Measurements from ENCODE around the gene PERCC1.

The PERCC1 gene

DNA sequence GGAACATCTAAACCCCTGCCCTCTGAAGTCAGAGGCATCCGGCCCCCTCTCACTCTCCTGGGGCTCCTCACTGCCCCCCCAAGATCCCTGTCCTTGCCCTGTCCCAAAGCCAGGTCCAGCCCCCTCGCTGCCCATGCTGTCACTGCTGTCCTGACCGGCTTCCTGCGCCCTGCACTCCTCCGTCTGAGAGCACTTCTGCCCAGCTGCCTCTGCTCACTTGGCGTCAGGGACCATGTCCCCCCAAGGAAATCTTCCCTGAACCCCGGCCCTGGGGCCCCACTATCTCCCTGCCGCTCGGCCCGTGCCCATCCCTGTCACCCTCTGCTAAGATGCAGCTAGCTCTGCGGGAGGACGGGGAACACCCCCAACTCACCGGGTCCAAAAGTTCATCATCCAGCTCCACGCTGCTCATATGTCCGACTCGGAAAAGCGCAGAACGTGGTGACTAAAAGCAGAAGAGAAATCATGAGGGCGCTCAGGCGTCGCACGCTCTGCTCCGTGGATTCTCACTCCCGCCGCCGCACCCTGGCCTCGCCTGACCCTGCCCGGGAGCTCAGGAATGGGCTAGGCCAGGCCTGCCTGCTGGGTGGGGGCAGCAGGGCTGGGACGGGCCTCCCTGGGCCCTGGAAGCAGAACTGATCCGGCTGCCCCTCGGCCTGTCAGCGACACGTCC, 34.2 kb downstream of the PERCC1 start:
- no peak overlapping the region for H2AFZ ChIP-seq (ENCODE audit: low read depth, low read length, severe bottlenecking)
- no peak for TF ChIP-seq EZH2phosphoT487 (conservative IDR thresholded peaks at IDR 0.05; ENCODE audit: low read length)
- no peak overlapping the region for H3K27ac ChIP-seq (ENCODE audit: low read depth, low read length)
- H4K20me1 ChIP-seq (ENCODE audit: low read depth, low read length) = no peaks in the 10 kb centered on the region
- H3K36me3 ChIP-seq (ENCODE audit: low read length) = no peaks in the 10 kb centered on the region
- no peaks in the 10 kb centered on the region for H3F3A ChIP-seq (ENCODE audit: insufficient read depth)
- no peak overlapping the region for H3K4me2 ChIP-seq (ENCODE audit: low read depth, low read length, poor library complexity, severe bottlenecking)
- no peaks in the 10 kb centered on the region for H3K27me3 ChIP-seq (ENCODE audit: low read length)
- no peaks in the 10 kb centered on the region for H3K9me3 ChIP-seq (ENCODE audit: insufficient read depth, low read length)
- H3K9ac ChIP-seq (ENCODE audit: low read length) = no peak overlapping the region
- H3K9me2 ChIP-seq (replicated peaks; ENCODE audit: insufficient read depth, low read length) = no peaks in the 10 kb centered on the region
- peaks cover 15% of the 10 kb centered on the region; the same call in 1 of the 2 replicates for H3K79me2 ChIP-seq (ENCODE audit: insufficient read depth, low read length)
- H3K4me3 ChIP-seq (ENCODE audit: insufficient read depth, low read length, poor library complexity, severe bottlenecking) = no peak overlapping the region

DNA sequence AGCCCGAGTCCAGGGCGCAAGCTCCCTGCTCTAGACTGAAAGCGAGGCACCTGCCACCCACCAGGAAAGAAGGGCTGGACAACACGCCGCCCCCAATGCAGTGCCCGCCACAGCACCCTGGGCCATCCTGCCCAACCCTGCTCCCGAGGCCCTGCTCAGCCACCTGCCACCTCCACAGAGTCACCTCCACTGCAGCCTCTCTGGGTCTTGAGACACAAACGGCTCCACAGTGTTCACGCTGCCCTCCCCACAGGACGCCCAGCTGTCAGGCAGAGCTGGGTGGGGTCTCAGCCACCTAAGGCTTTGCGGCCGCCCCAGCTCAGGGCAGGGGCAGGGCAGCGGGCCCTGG, 34.7 kb downstream of the PERCC1 start:
- Histone ChIP-seq H3K27ac (ENCODE audit: low read depth, low read length) (no peak overlapping the region), H3K79me2 (ENCODE audit: insufficient read depth, low read length) (peaks cover 19% of the 10 kb centered on the region; the same call in 1 of the 2 replicates), H3K9me3 (ENCODE audit: insufficient read depth, low read length) (no peaks in the 10 kb centered on the region), H3K4me3 (ENCODE audit: insufficient read depth, low read length, poor library complexity, severe bottlenecking) (no peak overlapping the region), H3K36me3 (ENCODE audit: low read length) (no peaks in the 10 kb centered on the region), H4K20me1 (ENCODE audit: low read depth, low read length) (no peaks in the 10 kb centered on the region), H3K4me2 (ENCODE audit: low read depth, low read length, poor library complexity, severe bottlenecking) (no peak overlapping the region), H2AFZ (ENCODE audit: low read depth, low read length, severe bottlenecking) (no peak overlapping the region), H3F3A (ENCODE audit: insufficient read depth) (no peaks in the 10 kb centered on the region), H3K9ac (ENCODE audit: low read length) (no peak overlapping the region), H3K9me2 (replicated peaks; ENCODE audit: insufficient read depth, low read length) (no peaks in the 10 kb centered on the region), H3K27me3 (ENCODE audit: low read length) (no peaks in the 10 kb centered on the region)
- no peak for TF ChIP-seq EZH2phosphoT487 (conservative IDR thresholded peaks at IDR 0.05; ENCODE audit: low read length)
- TF ChIP-seq, protein P1, sequence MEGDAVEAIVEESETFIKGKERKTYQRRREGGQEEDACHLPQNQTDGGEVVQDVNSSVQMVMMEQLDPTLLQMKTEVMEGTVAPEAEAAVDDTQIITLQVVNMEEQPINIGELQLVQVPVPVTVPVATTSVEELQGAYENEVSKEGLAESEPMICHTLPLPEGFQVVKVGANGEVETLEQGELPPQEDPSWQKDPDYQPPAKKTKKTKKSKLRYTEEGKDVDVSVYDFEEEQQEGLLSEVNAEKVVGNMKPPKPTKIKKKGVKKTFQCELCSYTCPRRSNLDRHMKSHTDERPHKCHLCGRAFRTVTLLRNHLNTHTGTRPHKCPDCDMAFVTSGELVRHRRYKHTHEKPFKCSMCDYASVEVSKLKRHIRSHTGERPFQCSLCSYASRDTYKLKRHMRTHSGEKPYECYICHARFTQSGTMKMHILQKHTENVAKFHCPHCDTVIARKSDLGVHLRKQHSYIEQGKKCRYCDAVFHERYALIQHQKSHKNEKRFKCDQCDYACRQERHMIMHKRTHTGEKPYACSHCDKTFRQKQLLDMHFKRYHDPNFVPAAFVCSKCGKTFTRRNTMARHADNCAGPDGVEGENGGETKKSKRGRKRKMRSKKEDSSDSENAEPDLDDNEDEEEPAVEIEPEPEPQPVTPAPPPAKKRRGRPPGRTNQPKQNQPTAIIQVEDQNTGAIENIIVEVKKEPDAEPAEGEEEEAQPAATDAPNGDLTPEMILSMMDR (IDR thresholded peaks at IDR 0.05; ENCODE audit: insufficient read depth, low read length, poor library complexity, severe bottlenecking) = no peak

DNA sequence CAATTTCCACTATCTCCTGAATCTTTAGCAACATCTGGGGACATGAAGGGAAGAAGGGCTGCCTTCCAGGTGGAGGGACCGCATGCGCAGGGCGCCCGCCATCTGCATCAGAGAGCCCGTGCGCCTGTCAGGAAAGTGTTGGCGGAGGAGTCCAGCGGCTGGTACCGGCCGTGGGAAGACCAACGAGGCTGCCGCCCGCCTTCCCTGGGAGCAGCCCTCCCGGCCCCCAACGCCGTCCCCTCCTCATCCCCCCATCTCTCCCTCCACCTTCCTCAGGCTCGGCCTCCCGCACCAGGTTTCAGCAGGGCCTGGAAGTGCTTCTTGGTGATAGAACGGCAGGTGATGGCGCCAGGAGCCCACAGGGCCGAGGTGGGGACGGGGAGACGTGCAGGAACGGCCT, 35.2 kb downstream of the PERCC1 start:
- H3K9me2 ChIP-seq (replicated peaks; ENCODE audit: insufficient read depth, low read length) = no peaks in the 10 kb centered on the region
- peaks cover 19% of the 10 kb centered on the region; the same call in 1 of the 2 replicates for H3K79me2 ChIP-seq (ENCODE audit: insufficient read depth, low read length)
- no peak overlapping the region for H3K27ac ChIP-seq (ENCODE audit: low read depth, low read length)
- no peaks in the 10 kb centered on the region for H3K36me3 ChIP-seq (ENCODE audit: low read length)
- H3K9me3 ChIP-seq (ENCODE audit: insufficient read depth, low read length) = no peaks in the 10 kb centered on the region
- no peaks in the 10 kb centered on the region for H3K27me3 ChIP-seq (ENCODE audit: low read length)
- no peak overlapping the region for H3K4me3 ChIP-seq (ENCODE audit: insufficient read depth, low read length, poor library complexity, severe bottlenecking)
- no peak overlapping the region for H2AFZ ChIP-seq (ENCODE audit: low read depth, low read length, severe bottlenecking)
- H4K20me1 ChIP-seq (ENCODE audit: low read depth, low read length) = no peaks in the 10 kb centered on the region
- H3F3A ChIP-seq (ENCODE audit: insufficient read depth) = no peaks in the 10 kb centered on the region
- no peak for TF ChIP-seq EZH2phosphoT487 (conservative IDR thresholded peaks at IDR 0.05; ENCODE audit: low read length)
- TF ChIP-seq, protein P1 (IDR thresholded peaks at IDR 0.05; ENCODE audit: insufficient read depth, low read length, poor library complexity, severe bottlenecking) = no peak
- no peak overlapping the region for H3K4me2 ChIP-seq (ENCODE audit: low read depth, low read length, poor library complexity, severe bottlenecking)
- no peak overlapping the region for H3K9ac ChIP-seq (ENCODE audit: low read length)

DNA sequence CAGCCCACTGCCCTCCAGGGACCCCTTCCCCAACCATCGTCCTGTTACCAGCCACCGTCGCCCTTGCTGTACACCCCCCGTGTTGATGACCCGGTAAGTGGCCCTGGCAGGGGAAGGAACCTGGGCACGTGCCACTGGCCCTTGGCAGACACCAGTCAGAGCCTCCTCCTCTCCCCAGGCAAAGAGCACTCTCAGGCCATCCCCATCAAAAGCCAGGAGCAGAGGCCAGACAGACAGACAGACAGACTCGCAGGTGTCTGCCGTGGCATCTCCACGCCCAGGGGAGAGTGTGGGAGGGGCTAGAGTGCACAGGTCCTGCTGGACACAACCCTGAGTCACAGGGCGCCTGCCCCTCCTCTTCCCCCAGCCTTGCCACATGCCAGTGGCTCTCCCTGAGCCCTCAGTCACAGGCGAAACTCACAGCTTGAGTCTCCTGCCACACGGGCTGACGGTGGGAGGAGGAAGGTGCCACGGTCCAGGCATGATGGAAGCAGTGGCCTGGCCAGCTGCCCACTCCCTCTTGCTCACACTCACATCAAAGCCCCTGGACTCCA, 36.2 kb downstream of the PERCC1 start:
- Histone ChIP-seq H2AFZ (ENCODE audit: low read depth, low read length, severe bottlenecking) (no peak overlapping the region), H3K4me2 (ENCODE audit: low read depth, low read length, poor library complexity, severe bottlenecking) (no peak overlapping the region), H3K79me2 (ENCODE audit: insufficient read depth, low read length) (peaks cover 19% of the 10 kb centered on the region; the same call in 1 of the 2 replicates), H3K27ac (ENCODE audit: low read depth, low read length) (no peak overlapping the region), H3K4me3 (ENCODE audit: insufficient read depth, low read length, poor library complexity, severe bottlenecking) (no peak overlapping the region), H3K9me3 (ENCODE audit: insufficient read depth, low read length) (no peaks in the 10 kb centered on the region), H3F3A (ENCODE audit: insufficient read depth) (no peaks in the 10 kb centered on the region), H4K20me1 (ENCODE audit: low read depth, low read length) (no peaks in the 10 kb centered on the region), H3K9ac (ENCODE audit: low read length) (no peak overlapping the region), H3K36me3 (ENCODE audit: low read length) (no peaks in the 10 kb centered on the region), H3K9me2 (replicated peaks; ENCODE audit: insufficient read depth, low read length) (no peaks in the 10 kb centered on the region), H3K27me3 (ENCODE audit: low read length) (no peaks in the 10 kb centered on the region)
- TF ChIP-seq EZH2phosphoT487 (conservative IDR thresholded peaks at IDR 0.05; ENCODE audit: low read length) = no peak
- TF ChIP-seq, protein P1 (IDR thresholded peaks at IDR 0.05; ENCODE audit: insufficient read depth, low read length, poor library complexity, severe bottlenecking) = no peak

Data from SU-DHL-6 (cell line).